SK-N-SH (cell line): ENCODE data around the gene ITIH1. TPM values are rescaled to one million over a fixed set of nuclear protein-coding genes. Genes with fewer than 3 reads are reported as not detected.

Experiments used
- CTCF ChIA-PET: fragments of 300-600, 350-600 bp; formaldehyde crosslinking; extraction: SDS; loops from one replicate; lab custom pipeline; 2021; lab: Yijun Ruan, JAX
- POLR2A ChIA-PET: fragments of 350-600 bp; sonication (Branson Sonifier 250); formaldehyde crosslinking; extraction: SDS; loops from one replicate; lab custom pipeline; 2020; ENCODE audit warnings: antibody characterized with exemption, inconsistent platforms; lab: Yijun Ruan, JAX
- DNase-seq: peaks from one replicate; pipeline ENCODE4 v3.0.0; 2012
- H2AFZ ChIP-seq: fragments of 200-600 bp; sonication (generic); 2 replicates; pipeline ENCODE4 v1.8.1; 2016; ENCODE audit warnings: antibody characterized with exemption, mild to moderate bottlenecking, low read depth
- H3F3A ChIP-seq: fragments of 200-600 bp; sonication (generic); replicated peaks from 2 replicates; pipeline ENCODE3; 2016; ENCODE audit warnings: antibody characterized with exemption, mild to moderate bottlenecking; ENCODE audit not compliant: insufficient read depth
- H3K27ac ChIP-seq, 2 experiments: fragments of 200-500 bp in 1 of 2; fragments of 200-600 bp in 1 of 2; sonication (Bioruptor generic) in 1 of 2; sonication (generic), shearing (Covaris generic) in 1 of 2; 2 replicates each; pipeline versions ENCODE4 v1.5.1 to v1.6.1; 2014 to 2016; ENCODE audit warnings: low read depth in 2 of 2, inconsistent platforms in 1 of 2, low read length in 1 of 2, mild to moderate bottlenecking in 1 of 2, mixed read lengths in 1 of 2
- H3K27me3 ChIP-seq: fragments of 200-600 bp; sonication (generic), shearing (Covaris generic); 2 replicates; pipeline ENCODE4 v1.6.1; 2016; ENCODE audit warnings: mixed run types; ENCODE audit not compliant: insufficient read depth
- H3K36me3 ChIP-seq, 2 experiments: fragments of 200-500 bp in 1 of 2; fragments of 200-600 bp in 1 of 2; sonication (Bioruptor generic) in 1 of 2; sonication (generic) in 1 of 2; replicated peaks in 1 of 2; 2 replicates each; pipeline versions ENCODE3 to v1.5.1; 2014 to 2016; ENCODE audit warnings: low read length in 1 of 2, mild to moderate bottlenecking in 1 of 2; ENCODE audit not compliant: insufficient read depth in 2 of 2, control insufficient read depth in 1 of 2
- H3K4me1 ChIP-seq, 2 experiments: fragments of 200-500 bp in 1 of 2; fragments of 200-600 bp in 1 of 2; sonication (Bioruptor generic) in 1 of 2; sonication (generic), shearing (Covaris generic) in 1 of 2; 2 replicates each; pipeline versions ENCODE4 v1.5.1 to v1.6.1; 2014 to 2016; ENCODE audit warnings: low read depth in 1 of 2, low read length in 1 of 2, mixed run types in 1 of 2; ENCODE audit not compliant: insufficient read depth in 2 of 2, control insufficient read depth in 1 of 2
- H3K4me2 ChIP-seq: fragments of 200-600 bp; sonication (generic), shearing (Covaris generic); 2 replicates; pipeline ENCODE4 v1.6.1; 2017; ENCODE audit warnings: mixed run types
- H3K4me3 ChIP-seq, 2 experiments: fragments of 200-500 bp in 1 of 2; fragments of 200-600 bp in 1 of 2; sonication (Bioruptor generic) in 1 of 2; sonication (generic), shearing (Covaris generic) in 1 of 2; 2 replicates each; pipeline versions ENCODE4 v1.5.1 to v1.8.1; 2014 to 2016; ENCODE audit warnings: low read depth in 2 of 2, inconsistent platforms in 1 of 2, low read length in 1 of 2, mild to moderate bottlenecking in 1 of 2, mixed read lengths in 1 of 2, moderate library complexity in 1 of 2
- H3K79me2 ChIP-seq: fragments of 200-600 bp; sonication (generic); 2 replicates; pipeline ENCODE4 v1.8.1; 2017; ENCODE audit warnings: mild to moderate bottlenecking; ENCODE audit not compliant: insufficient read depth
- H3K9ac ChIP-seq: fragments of 200-600 bp; sonication (generic); 2 replicates; pipeline ENCODE4 v1.6.1; 2017; ENCODE audit warnings: mixed run types
- H3K9me2 ChIP-seq: fragments of 200-600 bp; sonication (generic); 2 replicates; pipeline ENCODE4 v1.6.1; 2017; ENCODE audit warnings: mixed run types
- H3K9me3 ChIP-seq: fragments of 200-600 bp; sonication (generic); 2 replicates; pipeline ENCODE4 v1.6.1; 2017; ENCODE audit warnings: mixed run types, mild to moderate bottlenecking, moderate library complexity
- H4K20me1 ChIP-seq: fragments of 200-600 bp; sonication (generic); 2 replicates; pipeline ENCODE4 v1.6.1; 2017; ENCODE audit warnings: mild to moderate bottlenecking, mixed run types; ENCODE audit not compliant: insufficient read depth
- CTCF ChIP-seq: fragments of 200-600 bp; sonication (generic); IDR thresholded peaks from 2 replicates; pipeline ENCODE4 v1.6.1; 2017; ENCODE audit warnings: antibody characterized with exemption, mild to moderate bottlenecking, moderate library complexity
- EP300 ChIP-seq, 2 experiments: IDR thresholded peaks; 2 replicates each; pipeline versions ENCODE4 v1.4.0 to v1.6.1; 2012; ENCODE audit warnings: borderline replicate concordance in 1 of 2, low read depth in 1 of 2, low read length in 1 of 2
- EZH2phosphoT487 ChIP-seq: fragments of 200-600 bp; sonication (generic); IDR thresholded peaks from 2 replicates; pipeline ENCODE4 v1.6.1; 2017; ENCODE audit warnings: low read depth, mixed run types, mild to moderate bottlenecking, antibody characterized with exemption, moderate library complexity, borderline replicate concordance
- FOXJ3 ChIP-seq: sonication (generic); formaldehyde crosslinking; IDR thresholded peaks from 2 replicates; pipeline ENCODE4 v1.5.1; 2020; ENCODE audit warnings: mild to moderate bottlenecking, missing genetic modification reagents
- FOXM1 ChIP-seq: IDR thresholded peaks from 2 replicates; pipeline ENCODE4 v1.4.0; 2012; ENCODE audit warnings: low read depth, mild to moderate bottlenecking
- GATA2 ChIP-seq: sonication (generic); formaldehyde crosslinking; IDR thresholded peaks from 2 replicates; pipeline ENCODE4 v1.5.0; 2020; ENCODE audit warnings: mild to moderate bottlenecking, missing genetic modification reagents
- JUND ChIP-seq: IDR thresholded peaks from 2 replicates; pipeline ENCODE4 v1.4.0; 2012
- MAX ChIP-seq: IDR thresholded peaks from 2 replicates; pipeline ENCODE4 v1.4.0; 2012; ENCODE audit warnings: low read depth
- MEF2A ChIP-seq: IDR thresholded peaks from 2 replicates; pipeline ENCODE4 v1.4.0; 2012; ENCODE audit warnings: low read depth, borderline replicate concordance
- MXI1 ChIP-seq: IDR thresholded peaks from 2 replicates; pipeline ENCODE4 v1.6.1; 2012; ENCODE audit warnings: mild to moderate bottlenecking, low read depth, low read length, improper control_type of control experiment
- POLR2AphosphoS5 ChIP-seq: IDR thresholded peaks from 2 replicates; pipeline ENCODE4 v1.6.1; 2012; ENCODE audit warnings: low read depth, low read length
- RAD21 ChIP-seq: IDR thresholded peaks from 2 replicates; pipeline ENCODE4 v1.6.1; 2012; ENCODE audit warnings: mild to moderate bottlenecking, low read length
- RCOR1 ChIP-seq: fragments of 150-350 bp; IDR thresholded peaks from 2 replicates; pipeline ENCODE4 v1.6.1; 2017; ENCODE audit warnings: antibody characterized with exemption, low read length
- RFX5 ChIP-seq: IDR thresholded peaks from 2 replicates; pipeline ENCODE4 v1.6.1; 2012; ENCODE audit warnings: mild to moderate bottlenecking, improper control_type of control experiment, low read length
- RXRA ChIP-seq: IDR thresholded peaks from 2 replicates; pipeline ENCODE4 v1.4.0; 2012; ENCODE audit warnings: low read depth, mild to moderate bottlenecking, borderline replicate concordance
- SIN3A ChIP-seq: IDR thresholded peaks from 2 replicates; pipeline ENCODE4 v1.6.1; 2012; ENCODE audit warnings: low read depth, mild to moderate bottlenecking, low read length, moderate library complexity, borderline replicate concordance
- SMC3 ChIP-seq: IDR thresholded peaks from 2 replicates; pipeline ENCODE4 v1.6.1; 2012; ENCODE audit warnings: low read depth, low read length, improper control_type of control experiment
- TCF12 ChIP-seq: IDR thresholded peaks from 2 replicates; pipeline ENCODE4 v1.4.0; 2012
- USF1 ChIP-seq: IDR thresholded peaks from 2 replicates; pipeline ENCODE4 v1.4.0; 2012; ENCODE audit warnings: low read depth, borderline replicate concordance
- USF2 ChIP-seq: fragments of 150-350 bp; IDR thresholded peaks from 2 replicates; pipeline ENCODE4 v1.6.1; 2017; ENCODE audit warnings: antibody characterized with exemption, low read length, low read depth, borderline replicate concordance
- WGBS: methylation state at CpG from one replicate; pipeline ENCODE4 v1.1.6; 2017; ENCODE audit warnings: low lambda C conversion rate; 5-methylcytosine and 5-hydroxymethylcytosine counted together
- polyA plus RNA-seq, 3 experiments: library from polyadenylated mRNA; depleted of rRNA; stranded (reverse); fragments of >200 nt; gene quantifications; 2 replicates each; pipeline ENCODE4 v1.2.3, GENCODE V29; 2012

The ITIH1 gene
- polyA plus RNA-seq, 1 of the 3 experiments (the other 2 are of a cell fraction) = not detected

GRCh38 chr3:52819936-52820335, 42.5 kb downstream of the ITIH1 start:
- Histone ChIP-seq H3K4me3 (no peak overlapping the region), H3K9ac (no peak overlapping the region), H2AFZ (no peak overlapping the region), H3K9me2 (no peaks in the 10 kb centered on the region), H3K4me1 (no peaks in the 10 kb centered on the region; a peak in 1 of 4 replicates), H4K20me1 (no peaks in the 10 kb centered on the region), H3K9me3 (no peaks in the 10 kb centered on the region), H3K79me2 (no peaks in the 10 kb centered on the region), H3F3A (no peaks in the 10 kb centered on the region), H3K27ac (no peak overlapping the region), H3K36me3 (no peaks in the 10 kb centered on the region), H3K4me2 (no peak overlapping the region), H3K27me3 (no peaks in the 10 kb centered on the region)
- no CpG with 5 or more reads among the region's 2 CpGs for WGBS
- DNase-seq = no peak
- TF ChIP-seq RFX5 = no peak
- no peak for TF ChIP-seq RAD21
- TF ChIP-seq RCOR1 = no peak
- no peak for TF ChIP-seq TCF12
- no peak for TF ChIP-seq MXI1
- no peak for TF ChIP-seq EP300 (IDR thresholded peaks at IDR 0.05; ENCODE audit: borderline replicate concordance in 1 of 2, low read depth in 1 of 2, low read length in 1 of 2)
- TF ChIP-seq MEF2A = no peak
- no peak for TF ChIP-seq GATA2 (CRISPR knock-in tag)
- no peak for TF ChIP-seq JUND
- no peak for TF ChIP-seq POLR2AphosphoS5
- no peak for TF ChIP-seq SIN3A
- no peak for TF ChIP-seq USF1
- no peak for TF ChIP-seq FOXJ3 (CRISPR knock-in tag)
- no peak for TF ChIP-seq MAX
- no peak for TF ChIP-seq RXRA
- no peak for TF ChIP-seq SMC3
- TF ChIP-seq EZH2phosphoT487 = no peak
- no peak for TF ChIP-seq USF2
- no peak for TF ChIP-seq FOXM1
- TF ChIP-seq CTCF = no peak
- CTCF ChIA-PET = interaction anchor here (0.6 to 2.3 kb wide), 4 partner anchors 8 to 189 kb away, joined by 3 to 8 read pairs (median 4); no protein-coding TSS in a partner anchor
- POLR2A ChIA-PET = no interaction called here
